Measurements from ENCODE around the gene COMT.
"Not testable (repeated sequence)": the region's sequence is repeated elsewhere in the genome, so short reads cannot be mapped to it uniquely, and the experiment has no call there.

The COMT gene

GRCh38 chr22:19909350-19910179 lies 32.0 kb upstream of the COMT start:
- DNase-seq (ENCODE audit: low spot score): peak; percentile 89

- no peak for DNase-seq (ENCODE audit: low spot score)
Observed at GRCh38 chr22:19910180-19910744, 31.3 kb upstream of the COMT start.

- no peak for DNase-seq (ENCODE audit: low spot score)
Observed at GRCh38 chr22:19911540-19912270, 29.9 kb upstream of the COMT start.

GRCh38 chr22:19912271-19912999 lies 29.1 kb upstream of the COMT start:
- DNase-seq (ENCODE audit: low spot score): no peak

GRCh38 chr22:19913337-19913936 lies 28.1 kb upstream of the COMT start:
- no peak for DNase-seq (ENCODE audit: low spot score)

DNA sequence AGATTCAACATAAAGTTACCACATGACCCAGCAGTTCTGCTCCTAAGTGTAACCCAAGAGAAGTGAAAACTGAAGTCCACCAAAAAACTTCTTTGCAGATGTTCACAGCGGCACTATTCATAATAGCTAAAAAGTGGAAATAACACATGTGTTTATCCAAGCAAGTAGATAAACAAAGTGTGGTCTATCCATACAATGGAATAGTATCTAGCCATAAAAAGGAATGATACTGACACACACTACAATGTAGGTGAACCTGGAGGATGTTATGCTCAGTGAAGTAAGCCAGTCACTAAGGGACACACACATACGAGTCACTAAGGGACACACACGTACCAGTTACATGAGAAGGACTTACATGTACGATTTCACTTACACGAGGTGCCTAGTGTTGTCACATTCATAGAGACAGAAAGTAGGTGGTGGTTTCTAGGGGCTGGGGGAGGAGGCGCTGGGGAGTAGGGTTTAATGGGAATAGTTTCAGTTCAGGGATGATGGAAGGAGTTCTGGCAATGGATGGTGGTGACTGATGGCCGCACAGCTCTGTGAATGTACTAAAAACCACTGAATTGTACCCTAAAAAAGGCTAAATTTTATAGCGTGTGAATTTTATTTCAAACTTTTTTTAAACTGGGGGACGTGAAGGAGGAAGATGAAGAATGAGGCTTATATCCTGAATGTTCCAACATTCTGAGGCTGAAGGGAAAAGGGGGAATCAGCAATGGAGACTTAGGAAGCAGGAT lies 27.2 kb upstream of the COMT start:
- no peak for DNase-seq (ENCODE audit: low spot score)

DNA sequence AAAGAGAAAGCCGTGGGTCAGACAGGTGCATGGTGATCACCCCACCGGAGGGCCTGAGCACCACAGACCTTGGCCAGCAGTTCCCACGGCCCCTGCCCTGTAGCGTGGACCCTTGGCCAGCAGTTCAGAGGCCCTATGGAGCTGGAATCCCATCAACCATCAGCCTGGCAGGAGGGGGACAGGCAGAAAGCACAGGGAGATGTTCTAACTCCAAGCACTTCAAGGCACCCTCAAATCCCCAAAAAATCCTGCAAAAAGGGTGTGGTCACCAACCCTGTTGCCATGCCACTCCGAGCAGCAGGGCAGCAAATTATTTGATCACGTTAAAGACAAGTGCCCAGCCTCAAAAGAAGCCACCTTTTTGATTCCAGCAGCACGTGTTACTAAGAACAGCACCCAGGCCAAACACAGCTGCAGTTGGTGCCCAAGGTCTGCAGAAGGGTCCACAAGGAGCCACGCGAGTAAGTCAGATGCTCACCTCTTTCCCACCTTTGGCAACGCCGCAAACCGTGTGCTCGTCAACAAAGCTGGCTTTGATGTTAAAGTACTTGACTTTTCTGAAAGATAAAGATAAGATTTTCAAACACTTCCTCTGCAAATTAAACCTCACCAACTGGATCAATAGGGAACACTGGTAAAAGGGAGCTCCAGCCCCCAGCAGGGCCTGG lies 26.2 kb upstream of the COMT start:
- no peak for DNase-seq (ENCODE audit: low spot score)

DNA sequence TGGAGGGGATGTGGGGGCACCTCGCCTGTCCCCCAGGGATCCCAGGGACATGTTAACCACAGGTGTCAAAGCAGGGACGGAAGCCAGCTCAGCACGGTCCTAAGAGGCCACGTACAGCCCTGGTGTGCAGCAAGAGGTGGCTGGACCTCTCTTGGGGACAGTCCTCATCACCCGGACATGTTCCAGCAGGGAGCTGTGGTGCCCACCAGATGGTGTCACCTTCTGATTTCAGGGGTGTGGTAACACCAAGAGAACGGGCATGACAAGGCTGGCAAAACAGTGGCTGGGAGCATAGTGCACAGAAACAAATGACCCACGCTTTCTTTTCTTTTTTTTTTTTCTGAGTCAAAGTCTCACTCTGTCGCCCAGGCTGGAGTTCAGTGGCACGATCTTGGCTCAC lies 25.6 kb upstream of the COMT start:
- no peak for DNase-seq (ENCODE audit: low spot score)

- no peak for DNase-seq (ENCODE audit: low spot score)
Observed at GRCh38 chr22:19916941-19917340, 24.6 kb upstream of the COMT start.

GRCh38 chr22:19917389-19918138 lies 24.0 kb upstream of the COMT start:
- DNase-seq (ENCODE audit: low spot score): no peak

- no peak for DNase-seq (ENCODE audit: low spot score)
Observed at GRCh38 chr22:19918332-19919106, 23.1 kb upstream of the COMT start.

GRCh38 chr22:19919701-19920363 lies 21.7 kb upstream of the COMT start:
- DNase-seq (ENCODE audit: low spot score): no peak

- DNase-seq (ENCODE audit: low spot score): no peak
Observed at GRCh38 chr22:19921544-19922081, 20.0 kb upstream of the COMT start.

- DNase-seq (ENCODE audit: low spot score): no peak
Observed at GRCh38 chr22:19923914-19924513, 17.6 kb upstream of the COMT start.

DNA sequence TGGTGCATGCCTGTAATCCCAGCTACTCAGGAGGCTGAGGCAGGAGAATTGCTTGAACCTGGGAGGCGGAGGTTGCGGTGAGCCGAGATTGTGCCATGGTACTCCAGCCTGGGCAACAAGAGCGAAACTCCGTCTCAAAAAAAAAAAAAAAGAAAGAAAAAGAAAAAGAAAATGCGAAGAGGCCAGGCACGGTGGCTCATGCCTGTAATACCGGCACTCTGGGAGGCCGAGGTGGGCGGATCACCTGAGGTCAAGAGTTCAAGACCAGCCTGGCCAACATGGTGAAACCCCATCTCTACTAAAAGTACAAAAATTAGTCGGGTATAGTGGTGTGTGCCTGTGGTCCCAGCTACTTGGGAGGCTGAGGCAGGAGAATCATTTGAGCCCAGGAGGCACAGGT lies 15.5 kb upstream of the COMT start:
- not testable (repeated sequence) for DNase-seq (ENCODE audit: low spot score)

DNA sequence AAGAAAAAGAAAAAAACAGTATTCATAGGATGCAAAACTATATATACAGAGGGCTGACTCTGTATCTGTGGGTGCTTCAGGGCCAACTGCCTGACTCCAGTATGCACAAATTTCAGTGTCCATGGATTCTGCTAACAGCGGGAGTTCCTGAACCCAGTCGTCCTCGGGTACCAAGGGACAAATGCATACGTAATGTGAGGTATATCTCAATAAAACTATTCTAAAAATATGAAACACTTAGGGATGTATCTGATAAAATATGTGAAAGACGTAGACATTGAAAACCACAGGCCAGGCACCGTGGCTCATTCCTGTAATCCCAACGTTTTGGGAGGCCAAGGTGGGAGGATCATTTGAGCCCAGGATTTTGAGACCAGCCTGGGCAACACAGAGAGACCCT lies 13.9 kb upstream of the COMT start:
- DNase-seq (ENCODE audit: low spot score): no peak

DNA sequence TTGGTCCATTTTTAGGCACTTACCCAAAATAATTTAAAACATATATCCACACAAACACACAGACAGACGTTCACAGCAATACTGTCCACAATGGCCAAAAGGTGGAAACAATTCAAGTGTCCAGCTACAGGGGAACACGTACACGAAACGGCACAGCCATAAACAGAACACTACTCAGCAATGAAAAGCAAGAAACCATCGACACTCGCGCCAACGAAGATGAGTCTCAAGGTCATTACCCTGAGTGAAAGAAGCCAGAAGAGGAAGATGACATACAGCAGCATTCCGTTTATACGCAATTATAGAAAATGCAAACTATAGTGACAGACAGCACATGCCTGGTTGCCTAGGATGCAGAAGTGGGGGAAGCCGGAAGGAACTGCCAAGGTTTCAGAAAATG lies 13.4 kb upstream of the COMT start:
- DNase-seq (ENCODE audit: low spot score): no peak
